ENCODE results near the gene MITF. TPM values are rescaled to one million over a fixed set of nuclear protein-coding genes. Genes with fewer than 3 reads are reported as not detected.

MITF gene
- total and polyA plus RNA-seq, 2 of the 4 experiments (the other 2 are of a cell fraction), result 6.5 to 16.7 TPM

- no peak overlapping the region for H3K4ac ChIP-seq (ENCODE audit: low read depth, low read length)
- H3K9me3 ChIP-seq (ENCODE audit: control insufficient read depth, insufficient read depth, low read length), result peaks cover 5% of the 10 kb centered on the region
- H3K9ac ChIP-seq (ENCODE audit: low read depth, low read length), result no peak overlapping the region
- in situ Hi-C loops (cut with MboI; ENCODE audit: low sequenced_read_pairs), result no loop called here
- H2AK9ac ChIP-seq (replicated peaks; ENCODE audit: low read depth, low read length, poor library complexity), result no peak overlapping the region
- CTCF ChIA-PET, result no interaction called here
- peak overlapping the region; percentile 30; the same call in 1 of the 2 replicates for H2AK5ac ChIP-seq (ENCODE audit: low read depth, low read length)
- H4K91ac ChIP-seq (ENCODE audit: insufficient read depth, low read depth, low read length), result peak overlapping the region; percentile 58; the same call in 1 of the 2 replicates
- H4K8ac ChIP-seq (ENCODE audit: low read depth in 2 of 2, low read length in 2 of 2), result no peak overlapping the region
- DNase-seq (no peak), ATAC-seq (ENCODE audit: low read depth) (no peak)
- no CpG with 5 or more reads among the region's 1 CpG for WGBS, 2 experiments (ENCODE audit: extremely low coverage in 2 of 2, insufficient read length in 1 of 2)
- dilution Hi-C loops (cut with HindIII; ENCODE audit: low sequenced_read_pairs, unreplicated experiment), result no loop called here
- H2BK15ac ChIP-seq (ENCODE audit: low read depth, low read length), result no peak overlapping the region
- no peaks in the 10 kb centered on the region for H3K27me3 ChIP-seq (ENCODE audit: control insufficient read depth, insufficient read depth, low read length)
- peak overlapping the region; percentile 12; the same call in 1 of the 2 replicates for H3K18ac ChIP-seq (ENCODE audit: low read depth, low read length)
- intact Hi-C loops (cut with micrococcal nuclease), result no loop called here
- H3K36me3 ChIP-seq (ENCODE audit: control insufficient read depth, insufficient read depth, low read length), result no peaks in the 10 kb centered on the region
- H4K5ac ChIP-seq (ENCODE audit: low read depth, low read length), result peak overlapping the region; percentile 75; the same call in 1 of the 2 replicates
- no peak overlapping the region for H2AFZ ChIP-seq (replicated peaks; ENCODE audit: low read length, poor library complexity)
- H3K4me1 ChIP-seq (ENCODE audit: control insufficient read depth, insufficient read depth, low read length), result no peaks in the 10 kb centered on the region; the same call in 1 of the 2 replicates
- no peak overlapping the region for H3K56ac ChIP-seq (ENCODE audit: extremely low read depth, insufficient read depth, low read length)
- peak overlapping the region; percentile 63; the same call in 1 of the 2 replicates for H3K23ac ChIP-seq (ENCODE audit: low read depth, low read length)
- no peak overlapping the region for H2BK20ac ChIP-seq (ENCODE audit: low read depth, low read length)
- POLR2A ChIA-PET (ENCODE audit: unreplicated experiment), result no interaction called here
- peak overlapping the region; percentile 17 for H2BK5ac ChIP-seq (ENCODE audit: low read depth, low read length, poor library complexity, severe bottlenecking)
- TF ChIP-seq RAD21 (IDR thresholded peaks at IDR 0.05; ENCODE audit: low read length) (no peak), CEBPB (IDR thresholded peaks at IDR 0.05; ENCODE audit: low read depth, low read length) (no peak), MAFK (IDR thresholded peaks at IDR 0.05; ENCODE audit: low read depth, low read length) (no peak), CHD1 (IDR thresholded peaks at IDR 0.05; ENCODE audit: low read depth, low read length) (no peak), SMC3 (IDR thresholded peaks at IDR 0.05; ENCODE audit: low read depth, low read length) (no peak), ELK1 (IDR thresholded peaks at IDR 0.05; ENCODE audit: borderline replicate concordance, low read depth, low read length) (no peak), USF2 (IDR thresholded peaks at IDR 0.05; ENCODE audit: low read depth, low read length) (no peak), MXI1 (IDR thresholded peaks at IDR 0.05; ENCODE audit: borderline replicate concordance, low read depth, low read length) (no peak), FOS (IDR thresholded peaks at IDR 0.05; ENCODE audit: low read depth, low read length) (no peak), NFE2L2 (IDR thresholded peaks at IDR 0.05; ENCODE audit: low read depth, low read length) (no peak), RFX5 (IDR thresholded peaks at IDR 0.05; ENCODE audit: low read depth, low read length) (no peak), MAZ (IDR thresholded peaks at IDR 0.05; ENCODE audit: borderline replicate concordance, low read depth, low read length) (no peak), POLR2A (IDR thresholded peaks at IDR 0.05; ENCODE audit: low read depth, low read length) (no peak), CTCF (conservative IDR thresholded peaks at IDR 0.05; ENCODE audit: low read depth, low read length) (no peak), BHLHE40 (IDR thresholded peaks at IDR 0.05; ENCODE audit: low read depth, low read length) (no peak), RCOR1 (IDR thresholded peaks at IDR 0.05; ENCODE audit: insufficient replicate concordance, low read length) (no peak)
- H4K20me1 ChIP-seq (ENCODE audit: insufficient read depth, low read length), result no peaks in the 10 kb centered on the region
- no peak overlapping the region for H2BK120ac ChIP-seq (ENCODE audit: low read depth, low read length)
- no TSS peak for BruUV-seq (replicated peaks)
- no peak overlapping the region for H3K27ac ChIP-seq (ENCODE audit: insufficient read depth, low read length)
- H3K79me1 ChIP-seq (ENCODE audit: low read depth in 1 of 2, low read length in 2 of 2), result peaks cover 21 to 34% of the 10 kb centered on the region in 2 experiments
- no peak overlapping the region for H3K4me3 ChIP-seq (ENCODE audit: insufficient read depth, low read depth, low read length)
- peak overlapping the region; percentile 19; the same call in 1 of the 2 replicates for H3K14ac ChIP-seq (replicated peaks; ENCODE audit: low read depth, low read length)
- no peaks in the 10 kb centered on the region; the same call in 1 of the 2 replicates for H3K9me1 ChIP-seq (ENCODE audit: insufficient read depth, low read length)
- H3K4me2 ChIP-seq (ENCODE audit: low read depth, low read length), result no peak overlapping the region
Observed at GRCh38 chr3:69907554-69907953, 168.3 kb downstream of the MITF start.

All from IMR-90 (cell line).